IMR-90 (cell line): ENCODE measurements around the gene EPC1. TPM values are rescaled to one million over a fixed set of nuclear protein-coding genes. Genes with fewer than 3 reads are reported as not detected.

Source experiments
- ATAC-seq: fragments of 200-7000 bp; cut with Tn5 transposase; 2 replicates; pipeline ENCODE4 v1.9.1; 2020; ENCODE audit warnings: low read depth, mild to moderate bottlenecking, moderate library complexity
- BruUV-seq: library from RNA; stranded (reverse); fragments of 400-500 nt; replicated peaks from 2 replicates; lab custom pipeline; 2021; lab: Mats Ljungman, UMichigan
- CTCF ChIA-PET: fragments of 300-600 bp; formaldehyde crosslinking; extraction: SDS; loops from one replicate; lab custom pipeline; 2021; ENCODE audit warnings: antibody characterized with exemption; lab: Yijun Ruan, JAX
- POLR2A ChIA-PET: fragments of 300-600 bp; sonication (Branson Sonifier 250); formaldehyde crosslinking; loops from one replicate; lab custom pipeline; 2022; ENCODE audit warnings: antibody characterized with exemption; ENCODE audit not compliant: unreplicated experiment; lab: Charles Lee
- DNase-seq: peaks from one replicate; pipeline ENCODE4 v3.0.0; 2013
- H2AFZ ChIP-seq: replicated peaks from 2 replicates; pipeline ENCODE3; 2013; ENCODE audit warnings: low read length, mild to moderate bottlenecking; ENCODE audit not compliant: poor library complexity
- H2AK5ac ChIP-seq: 2 replicates; pipeline ENCODE4 v1.6.1; 2013; ENCODE audit warnings: low read depth, low read length, inconsistent platforms
- H2AK9ac ChIP-seq: replicated peaks from 2 replicates; pipeline ENCODE3; 2013; ENCODE audit warnings: mild to moderate bottlenecking, low read depth, low read length, moderate library complexity; ENCODE audit not compliant: poor library complexity
- H2BK120ac ChIP-seq: 2 replicates; pipeline ENCODE4 v1.6.1; 2013; ENCODE audit warnings: low read depth, low read length, inconsistent platforms
- H2BK15ac ChIP-seq: 3 replicates; pipeline ENCODE4 v1.6.1; 2013; ENCODE audit warnings: low read depth, low read length, inconsistent platforms
- H2BK20ac ChIP-seq: 2 replicates; pipeline ENCODE4 v1.6.1; 2013; ENCODE audit warnings: low read depth, mild to moderate bottlenecking, inconsistent platforms, low read length, moderate library complexity
- H2BK5ac ChIP-seq: 2 replicates; pipeline ENCODE4 v1.6.1; 2013; ENCODE audit warnings: mild to moderate bottlenecking, low read depth, low read length, inconsistent platforms; ENCODE audit not compliant: poor library complexity, severe bottlenecking
- H3K14ac ChIP-seq: replicated peaks from 2 replicates; pipeline ENCODE4 v1.6.1; 2013; ENCODE audit warnings: low read depth, low read length, inconsistent platforms
- H3K18ac ChIP-seq: 2 replicates; pipeline ENCODE4 v1.6.1; 2013; ENCODE audit warnings: low read depth, low read length, control low read depth
- H3K23ac ChIP-seq: 2 replicates; pipeline ENCODE4 v1.6.1; 2013; ENCODE audit warnings: low read depth, low read length, inconsistent platforms
- H3K27ac ChIP-seq: 2 replicates; pipeline ENCODE4 v1.5.1; 2013; ENCODE audit warnings: mild to moderate bottlenecking, control low read depth, low read length; ENCODE audit not compliant: insufficient read depth
- H3K27me3 ChIP-seq: 2 replicates; pipeline ENCODE4 v1.6.1; 2013; ENCODE audit warnings: low read length; ENCODE audit not compliant: control insufficient read depth, insufficient read depth
- H3K36me3 ChIP-seq: 2 replicates; pipeline ENCODE4 v1.6.1; 2013; ENCODE audit warnings: low read length, mixed read lengths; ENCODE audit not compliant: control insufficient read depth, insufficient read depth
- H3K4ac ChIP-seq: 2 replicates; pipeline ENCODE4 v1.6.1; 2013; ENCODE audit warnings: low read depth, low read length, inconsistent platforms
- H3K4me1 ChIP-seq: 2 replicates; pipeline ENCODE4 v1.6.1; 2013; ENCODE audit warnings: low read length, mixed read lengths; ENCODE audit not compliant: control insufficient read depth, insufficient read depth
- H3K4me2 ChIP-seq: 2 replicates; pipeline ENCODE4 v1.6.1; 2013; ENCODE audit warnings: low read depth, mild to moderate bottlenecking, control low read depth, low read length, moderate library complexity
- H3K4me3 ChIP-seq: 2 replicates; pipeline ENCODE4 v1.5.1; 2013; ENCODE audit warnings: low read depth, mild to moderate bottlenecking, control low read depth, low read length, moderate library complexity; ENCODE audit not compliant: insufficient read depth
- H3K56ac ChIP-seq: 2 replicates; pipeline ENCODE4 v1.6.1; 2013; ENCODE audit warnings: low read length, inconsistent platforms; ENCODE audit not compliant: insufficient read depth; ENCODE audit errors: extremely low read depth
- H3K79me1 ChIP-seq, 2 experiments: 2 replicates each; pipeline ENCODE4 v1.6.1; 2013; ENCODE audit warnings: low read length in 2 of 2, inconsistent platforms in 1 of 2, low read depth in 1 of 2
- H3K9ac ChIP-seq: 2 replicates; pipeline ENCODE4 v1.6.1; 2013; ENCODE audit warnings: low read depth, low read length, control low read depth
- H3K9me1 ChIP-seq: 2 replicates; pipeline ENCODE4 v1.6.1; 2013; ENCODE audit warnings: low read length, inconsistent platforms; ENCODE audit not compliant: insufficient read depth
- H3K9me3 ChIP-seq: 2 replicates; pipeline ENCODE4 v1.6.1; 2013; ENCODE audit warnings: low read length; ENCODE audit not compliant: control insufficient read depth, insufficient read depth
- H4K20me1 ChIP-seq: 2 replicates; pipeline ENCODE4 v1.6.1; 2013; ENCODE audit warnings: low read length, inconsistent platforms; ENCODE audit not compliant: insufficient read depth
- H4K5ac ChIP-seq: 2 replicates; pipeline ENCODE4 v1.6.1; 2013; ENCODE audit warnings: mild to moderate bottlenecking, low read depth, low read length, control low read depth
- H4K8ac ChIP-seq, 2 experiments: 2 replicates each; pipeline ENCODE4 v1.6.1; 2013; ENCODE audit warnings: low read depth in 2 of 2, low read length in 2 of 2, control low read depth in 1 of 2, inconsistent platforms in 1 of 2
- H4K91ac ChIP-seq: 2 replicates; pipeline ENCODE4 v1.6.1; 2013; ENCODE audit warnings: low read depth, low read length, inconsistent platforms; ENCODE audit not compliant: insufficient read depth
- BHLHE40 ChIP-seq: fragments of 150-350 bp; IDR thresholded peaks from 2 replicates; pipeline ENCODE4 v1.6.1; 2016; ENCODE audit warnings: mild to moderate bottlenecking, low read depth, low read length
- CEBPB ChIP-seq: IDR thresholded peaks from 2 replicates; pipeline ENCODE4 v1.6.1; 2012; ENCODE audit warnings: low read depth, low read length, improper control_type of control experiment
- CHD1 ChIP-seq: IDR thresholded peaks from 2 replicates; pipeline ENCODE4 v1.6.1; 2012; ENCODE audit warnings: low read depth, low read length, improper control_type of control experiment
- FOS ChIP-seq: fragments of 150-350 bp; IDR thresholded peaks from 2 replicates; pipeline ENCODE4 v1.6.1; 2016; ENCODE audit warnings: low read depth, low read length
- MAFK ChIP-seq: IDR thresholded peaks from 2 replicates; pipeline ENCODE4 v1.6.1; 2012; ENCODE audit warnings: low read depth, low read length, improper control_type of control experiment
- MAZ ChIP-seq: IDR thresholded peaks from 2 replicates; pipeline ENCODE4 v1.6.1; 2012; ENCODE audit warnings: low read depth, mild to moderate bottlenecking, low read length, improper control_type of control experiment, moderate library complexity, borderline replicate concordance
- MXI1 ChIP-seq: IDR thresholded peaks from 2 replicates; pipeline ENCODE4 v1.6.1; 2012; ENCODE audit warnings: low read depth, mild to moderate bottlenecking, low read length, moderate library complexity, borderline replicate concordance
- POLR2A ChIP-seq: IDR thresholded peaks from 2 replicates; pipeline ENCODE4 v1.6.1; 2012; ENCODE audit warnings: mild to moderate bottlenecking, low read depth, low read length
- RAD21 ChIP-seq: IDR thresholded peaks from 2 replicates; pipeline ENCODE4 v1.6.1; 2012; ENCODE audit warnings: low read length, improper control_type of control experiment
- RCOR1 ChIP-seq: IDR thresholded peaks from 2 replicates; pipeline ENCODE4 v1.6.1; 2012; ENCODE audit warnings: mild to moderate bottlenecking, low read length, improper control_type of control experiment; ENCODE audit not compliant: insufficient replicate concordance
- RFX5 ChIP-seq: IDR thresholded peaks from 2 replicates; pipeline ENCODE4 v1.8.0; 2012; ENCODE audit warnings: low read depth, mild to moderate bottlenecking, low read length, moderate library complexity
- WGBS, 2 experiments: methylation state at CpG; one replicate each; pipeline versions ENCODE4 v1.1.5 to v1.1.7; 2013; ENCODE audit warnings: missing lambda C conversion rate in 2 of 2; ENCODE audit not compliant: insufficient read length in 1 of 2; ENCODE audit errors: extremely low coverage in 2 of 2; 5-methylcytosine and 5-hydroxymethylcytosine counted together
- dilution Hi-C: fragments of 300-500 bp; cut with HindIII; formaldehyde crosslinking; loops from one replicate; pipeline ENCODE4 v1.14.3; 2018; ENCODE audit warnings: low sequenced_read_pairs; ENCODE audit not compliant: unreplicated experiment
- in situ Hi-C: fragments of 300-500 bp; cut with MboI; formaldehyde crosslinking; loops from 3 replicates; pipeline ENCODE4 v1.14.3; 2019; ENCODE audit warnings: low sequenced_read_pairs, inconsistent platforms, mixed read lengths
- intact Hi-C: fragments of 100-400 bp; cut with micrococcal nuclease; formaldehyde crosslinking; loops from 2 replicates; pipeline ENCODE4 v1.10.0; 2022
- polyA plus RNA-seq, 3 experiments: library from polyadenylated mRNA; depleted of rRNA; stranded (reverse); fragments of >200 nt; gene quantifications; 2 replicates each; pipeline ENCODE4 v1.2.3, GENCODE V29; 2012; ENCODE audit warnings: low replicate concordance in 1 of 3
- total RNA-seq: library from RNA; depleted of rRNA; stranded (reverse); fragments of >200 nt; gene quantifications from 2 replicates; pipeline ENCODE4 v1.2.3, GENCODE V29; 2012
- TF ChIP-seq, protein P1 (sequence below): fragments of 150-350 bp; IDR thresholded peaks from 2 replicates; pipeline ENCODE4 v1.6.1; 2017; ENCODE audit warnings: mild to moderate bottlenecking, antibody characterized with exemption, low read length, low read depth
- TF ChIP-seq, protein P2 (sequence below): conservative IDR thresholded peaks from 2 replicates; pipeline ENCODE4 v1.5.1; 2012; ENCODE audit warnings: mild to moderate bottlenecking, low read depth, low read length, improper control_type of control experiment
- TF ChIP-seq, protein P3 (sequence below): fragments of 150-350 bp; IDR thresholded peaks from 2 replicates; pipeline ENCODE4 v1.6.1; 2016; ENCODE audit warnings: low read depth, mild to moderate bottlenecking, low read length, moderate library complexity, borderline replicate concordance

EPC1 gene
- total and polyA plus RNA-seq, 2 of the 4 experiments (the other 2 are of a cell fraction) = 21.9 to 23.5 TPM

DNA sequence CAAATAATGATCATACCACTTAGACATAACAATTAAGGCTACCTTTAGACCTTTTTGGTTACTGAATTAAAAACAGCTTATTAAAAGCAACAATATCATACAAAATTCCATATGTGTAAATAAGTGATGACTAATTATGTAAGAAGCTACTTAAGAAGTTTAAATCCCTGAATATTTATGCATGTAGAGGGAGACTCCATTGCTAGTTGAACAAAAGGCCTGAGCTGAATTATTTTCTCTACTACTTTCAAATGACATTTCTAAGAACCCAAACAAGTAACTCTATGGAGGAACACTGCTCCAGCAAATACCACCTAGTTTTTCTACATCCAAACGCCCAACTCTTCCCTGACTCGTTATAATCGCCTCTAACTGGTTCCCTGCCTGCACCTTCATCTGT, 31.5 kb downstream of the EPC1 start:
- H3K9me1 ChIP-seq = peaks cover 16% of the 10 kb centered on the region
- no peak overlapping the region for H3K56ac ChIP-seq
- no peak overlapping the region for H2AK9ac ChIP-seq
- H4K8ac ChIP-seq = no peak overlapping the region; a peak in 1 of 4 replicates
- no peak overlapping the region; the same call in 1 of the 2 replicates for H3K23ac ChIP-seq
- H3K36me3 ChIP-seq = peaks cover 3% of the 10 kb centered on the region
- H2BK20ac ChIP-seq = no peak overlapping the region
- CTCF ChIA-PET = no interaction called here
- H3K27ac ChIP-seq = no peak overlapping the region
- H3K9ac ChIP-seq = no peak overlapping the region
- POLR2A ChIA-PET = interaction anchor here (0.5 kb wide), 1 partner anchor 1318 kb away, joined by 3 read pairs; no protein-coding TSS in a partner anchor
- H3K4me1 ChIP-seq = peaks cover 11% of the 10 kb centered on the region
- H3K27me3 ChIP-seq = no peaks in the 10 kb centered on the region
- DNase-seq = no peak
- H2BK120ac ChIP-seq = no peak overlapping the region
- H4K91ac ChIP-seq = no peak overlapping the region
- no peak overlapping the region for H4K5ac ChIP-seq
- BruUV-seq = no TSS peak
- peak; percentile 42; the same call in 1 of the 2 replicates for ATAC-seq
- H2BK15ac ChIP-seq = no peak overlapping the region
- H3K4me2 ChIP-seq = peak overlapping the region; percentile 59
- H3K18ac ChIP-seq = no peak overlapping the region
- dilution Hi-C loops (no loop called here), intact Hi-C loops (no loop called here), in situ Hi-C loops (no loop called here)
- 72% methylated on average over 3 of the region's 3 CpGs; no CpG with 5 or more reads in 1 of the 2 experiments for WGBS, 2 experiments
- H2AFZ ChIP-seq = no peak overlapping the region
- no peak overlapping the region for H2AK5ac ChIP-seq
- TF ChIP-seq RAD21 = no peak
- no peak for TF ChIP-seq MAZ
- TF ChIP-seq RCOR1 = no peak
- no peak for TF ChIP-seq MXI1
- no peak for TF ChIP-seq POLR2A
- TF ChIP-seq, protein P1, sequence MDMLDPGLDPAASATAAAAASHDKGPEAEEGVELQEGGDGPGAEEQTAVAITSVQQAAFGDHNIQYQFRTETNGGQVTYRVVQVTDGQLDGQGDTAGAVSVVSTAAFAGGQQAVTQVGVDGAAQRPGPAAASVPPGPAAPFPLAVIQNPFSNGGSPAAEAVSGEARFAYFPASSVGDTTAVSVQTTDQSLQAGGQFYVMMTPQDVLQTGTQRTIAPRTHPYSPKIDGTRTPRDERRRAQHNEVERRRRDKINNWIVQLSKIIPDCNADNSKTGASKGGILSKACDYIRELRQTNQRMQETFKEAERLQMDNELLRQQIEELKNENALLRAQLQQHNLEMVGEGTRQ = no peak
- no peak for TF ChIP-seq CHD1
- no peak for TF ChIP-seq CEBPB
- no peak for TF ChIP-seq RFX5
- no peak for TF ChIP-seq BHLHE40
- TF ChIP-seq FOS = no peak
- no peak for TF ChIP-seq MAFK
- TF ChIP-seq, protein P2, sequence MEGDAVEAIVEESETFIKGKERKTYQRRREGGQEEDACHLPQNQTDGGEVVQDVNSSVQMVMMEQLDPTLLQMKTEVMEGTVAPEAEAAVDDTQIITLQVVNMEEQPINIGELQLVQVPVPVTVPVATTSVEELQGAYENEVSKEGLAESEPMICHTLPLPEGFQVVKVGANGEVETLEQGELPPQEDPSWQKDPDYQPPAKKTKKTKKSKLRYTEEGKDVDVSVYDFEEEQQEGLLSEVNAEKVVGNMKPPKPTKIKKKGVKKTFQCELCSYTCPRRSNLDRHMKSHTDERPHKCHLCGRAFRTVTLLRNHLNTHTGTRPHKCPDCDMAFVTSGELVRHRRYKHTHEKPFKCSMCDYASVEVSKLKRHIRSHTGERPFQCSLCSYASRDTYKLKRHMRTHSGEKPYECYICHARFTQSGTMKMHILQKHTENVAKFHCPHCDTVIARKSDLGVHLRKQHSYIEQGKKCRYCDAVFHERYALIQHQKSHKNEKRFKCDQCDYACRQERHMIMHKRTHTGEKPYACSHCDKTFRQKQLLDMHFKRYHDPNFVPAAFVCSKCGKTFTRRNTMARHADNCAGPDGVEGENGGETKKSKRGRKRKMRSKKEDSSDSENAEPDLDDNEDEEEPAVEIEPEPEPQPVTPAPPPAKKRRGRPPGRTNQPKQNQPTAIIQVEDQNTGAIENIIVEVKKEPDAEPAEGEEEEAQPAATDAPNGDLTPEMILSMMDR = no peak
- TF ChIP-seq, protein P3, sequence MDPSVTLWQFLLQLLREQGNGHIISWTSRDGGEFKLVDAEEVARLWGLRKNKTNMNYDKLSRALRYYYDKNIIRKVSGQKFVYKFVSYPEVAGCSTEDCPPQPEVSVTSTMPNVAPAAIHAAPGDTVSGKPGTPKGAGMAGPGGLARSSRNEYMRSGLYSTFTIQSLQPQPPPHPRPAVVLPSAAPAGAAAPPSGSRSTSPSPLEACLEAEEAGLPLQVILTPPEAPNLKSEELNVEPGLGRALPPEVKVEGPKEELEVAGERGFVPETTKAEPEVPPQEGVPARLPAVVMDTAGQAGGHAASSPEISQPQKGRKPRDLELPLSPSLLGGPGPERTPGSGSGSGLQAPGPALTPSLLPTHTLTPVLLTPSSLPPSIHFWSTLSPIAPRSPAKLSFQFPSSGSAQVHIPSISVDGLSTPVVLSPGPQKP = no peak
- H2BK5ac ChIP-seq = peak overlapping the region; percentile 47
- H3K79me1 ChIP-seq = peaks cover 19 to 77% of the 10 kb centered on the region in 2 experiments; a peak in 3 of 4 replicates
- peaks cover 79% of the 10 kb centered on the region for H4K20me1 ChIP-seq
- peak overlapping the region; percentile 47; the same call in 1 of the 2 replicates for H3K14ac ChIP-seq
- H3K9me3 ChIP-seq = no peaks in the 10 kb centered on the region
- no peak overlapping the region for H3K4me3 ChIP-seq
- no peak overlapping the region for H3K4ac ChIP-seq
